Right lobe of liver (tissue), 6 donors: Measurements from ENCODE around the gene CAMKMT. TPM values are rescaled to one million over a fixed set of nuclear protein-coding genes. Genes with fewer than 3 reads are reported as not detected.

ENCODE experiments used
- ATAC-seq, 4 donors: fragments of 200-7000 bp; cut with Tn5 transposase; one replicate each; pipeline ENCODE4 v1.9.1; 2020; ENCODE audit warnings: mild to moderate bottlenecking in 4 of 4, moderate library complexity in 4 of 4
- DNase-seq, 3 donors: peaks; one replicate each; pipeline ENCODE4 v3.0.0-alpha.2; 2020
- H3K27ac ChIP-seq, 3 donors: fragments of 200-600 bp; one replicate each; pipeline ENCODE4 v1.8.0; 2022
- H3K27me3 ChIP-seq, 2 donors: fragments of 200-600 bp; one replicate each; pipeline ENCODE4 v1.8.0; 2022
- H3K36me3 ChIP-seq, 4 donors: fragments of 200-600 bp; sonication (generic) in 1 of 4; one replicate each; pipeline versions ENCODE4 v1.5.1 to v1.8.0; 2017 to 2022; ENCODE audit warnings: control low read depth in 1 of 4
- H3K4me1 ChIP-seq, 4 donors: fragments of 200-600 bp; sonication (generic) in 1 of 4; one replicate each; pipeline versions ENCODE4 v1.5.1 to v1.8.0; 2017 to 2022; ENCODE audit warnings: control low read depth in 1 of 4
- H3K4me3 ChIP-seq, 3 donors: fragments of 200-600 bp; one replicate each; pipeline ENCODE4 v1.8.0; 2022
- H3K9me3 ChIP-seq, 4 donors: fragments of 200-600 bp; sonication (generic) in 1 of 4; one replicate each; pipeline versions ENCODE4 v1.5.1 to v1.8.0; 2017 to 2022; ENCODE audit warnings: control low read depth in 1 of 4
- POLR2A ChIP-seq: fragments of 450-650 bp; IDR thresholded peaks from one replicate; pipeline ENCODE4 v1.6.1; 2017; ENCODE audit warnings: antibody characterized with exemption, mild to moderate bottlenecking
- WGBS: methylation state at CpG from one replicate; pipeline ENCODE4 v1.1.6; 2018; ENCODE audit warnings: low coverage, low lambda C conversion rate; ENCODE audit not compliant: insufficient coverage; ENCODE audit errors: missing lambda C conversion rate; 5-methylcytosine and 5-hydroxymethylcytosine counted together
- intact Hi-C, 2 donors: fragments of 100-400 bp; cut with DNase I; formaldehyde crosslinking; loops; one replicate each; pipeline versions ENCODE4 v1.11.2 to v1.14.1; 2022
- total RNA-seq, 6 experiments: library from RNA; depleted of rRNA in 2 of 6; stranded (reverse); fragments of >200 nt in 2 of 6; fragmentation: NEBNext Ultra II Directional in 3 of 6; extraction: Animal tissue kit (Norgen Biotek cat#: 25700) in 3 of 6; gene quantifications; one replicate each; pipeline versions ENCODE4 v1.1.0 to v1.2.4, GENCODE V29; 2016 to 2023
- TF ChIP-seq, protein P1 (sequence below), 4 donors: fragments of 200-600 bp in 3 of 4; fragments of 450-650 bp in 1 of 4; IDR thresholded peaks; one replicate each; pipeline versions ENCODE4 v1.5.1 to v1.8.0; 2016 to 2022; ENCODE audit warnings: antibody characterized with exemption in 4 of 4, mild to moderate bottlenecking in 2 of 4
- donor health status: DM: no; HTN: yes; CAD: no.
- donor health status: DM: no; HTN: no; CAD: no.
- donor health status: DM: no; HTN: no; CAD: no.
- donor health status: DM: no; HTN: yes; CAD: no.
- donor health status: DM: no; HTN: yes; CAD: no.

Gene CAMKMT
- total RNA-seq, 6 experiments from 2014 or later = 2.0 to 7.4 (median 5.2) TPM

- H3K27me3 ChIP-seq = no peaks in the 10 kb centered on the region
- no peaks in the 10 kb centered on the region for H3K36me3 ChIP-seq
- no peaks in the 10 kb centered on the region for H3K9me3 ChIP-seq
- no peak for ATAC-seq
- intact Hi-C loops = no loop called here
- H3K4me1 ChIP-seq = no peaks in the 10 kb centered on the region
- no peak overlapping the region for H3K4me3 ChIP-seq
- WGBS = 46% methylated on average over 2 of the region's 2 CpGs
- no peak for DNase-seq
- H3K27ac ChIP-seq = no peak overlapping the region
- TF ChIP-seq, protein P1, sequence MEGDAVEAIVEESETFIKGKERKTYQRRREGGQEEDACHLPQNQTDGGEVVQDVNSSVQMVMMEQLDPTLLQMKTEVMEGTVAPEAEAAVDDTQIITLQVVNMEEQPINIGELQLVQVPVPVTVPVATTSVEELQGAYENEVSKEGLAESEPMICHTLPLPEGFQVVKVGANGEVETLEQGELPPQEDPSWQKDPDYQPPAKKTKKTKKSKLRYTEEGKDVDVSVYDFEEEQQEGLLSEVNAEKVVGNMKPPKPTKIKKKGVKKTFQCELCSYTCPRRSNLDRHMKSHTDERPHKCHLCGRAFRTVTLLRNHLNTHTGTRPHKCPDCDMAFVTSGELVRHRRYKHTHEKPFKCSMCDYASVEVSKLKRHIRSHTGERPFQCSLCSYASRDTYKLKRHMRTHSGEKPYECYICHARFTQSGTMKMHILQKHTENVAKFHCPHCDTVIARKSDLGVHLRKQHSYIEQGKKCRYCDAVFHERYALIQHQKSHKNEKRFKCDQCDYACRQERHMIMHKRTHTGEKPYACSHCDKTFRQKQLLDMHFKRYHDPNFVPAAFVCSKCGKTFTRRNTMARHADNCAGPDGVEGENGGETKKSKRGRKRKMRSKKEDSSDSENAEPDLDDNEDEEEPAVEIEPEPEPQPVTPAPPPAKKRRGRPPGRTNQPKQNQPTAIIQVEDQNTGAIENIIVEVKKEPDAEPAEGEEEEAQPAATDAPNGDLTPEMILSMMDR (IDR thresholded peaks at IDR 0.05) = no peak
- TF ChIP-seq POLR2A = no peak
Observed at GRCh38 chr2:44813658-44814057, 451.9 kb downstream of the CAMKMT start.

DNA sequence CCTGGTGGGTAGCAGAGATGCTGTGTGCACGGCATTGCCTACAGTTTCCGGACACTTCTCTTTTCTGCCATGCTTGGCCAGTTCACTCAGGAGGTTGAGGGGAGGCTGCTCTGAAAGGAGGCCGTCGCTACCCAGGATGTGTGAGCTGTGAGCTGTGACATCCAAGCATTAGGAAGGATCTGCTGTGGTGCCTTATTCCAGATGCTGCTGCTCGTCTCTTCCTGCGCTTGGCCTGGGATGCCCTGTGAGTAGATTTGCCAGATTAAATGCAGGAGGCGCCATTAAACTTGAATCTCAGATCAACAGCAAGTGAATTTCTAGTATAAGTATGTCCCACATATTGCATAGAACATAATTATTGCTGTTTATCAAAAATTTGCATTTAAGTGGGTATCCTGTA lies 455.5 kb downstream of the CAMKMT start:
- Histone ChIP-seq H3K4me1 (no peaks in the 10 kb centered on the region), H3K27ac (no peak overlapping the region), H3K9me3 (no peaks in the 10 kb centered on the region), H3K27me3 (no peaks in the 10 kb centered on the region), H3K4me3 (no peak overlapping the region), H3K36me3 (no peaks in the 10 kb centered on the region)
- DNase-seq (no peak), ATAC-seq (no peak)
- WGBS = 89% methylated on average over 3 of the region's 7 CpGs
- intact Hi-C loops = no loop called here
- TF ChIP-seq POLR2A = no peak
- TF ChIP-seq, protein P1 (IDR thresholded peaks at IDR 0.05) = no peak

GRCh38 chr2:44817673-44818335 lies 456.1 kb downstream of the CAMKMT start:
- no peak for DNase-seq
- 80% methylated on average over 2 of the region's 2 CpGs for WGBS
- intact Hi-C loops = no loop called here
- no peak for ATAC-seq
- no peaks in the 10 kb centered on the region for H3K9me3 ChIP-seq
- no peak overlapping the region for H3K4me3 ChIP-seq
- TF ChIP-seq POLR2A = no peak
- TF ChIP-seq, protein P1 (IDR thresholded peaks at IDR 0.05) = no peak
- H3K36me3 ChIP-seq = no peaks in the 10 kb centered on the region
- H3K27me3 ChIP-seq = no peaks in the 10 kb centered on the region
- no peak overlapping the region for H3K27ac ChIP-seq
- no peaks in the 10 kb centered on the region for H3K4me1 ChIP-seq

- 70% methylated on average over 4 of the region's 5 CpGs for WGBS
- DNase-seq = no peak
- ATAC-seq = no peak
- intact Hi-C loops = no loop called here
- Histone ChIP-seq H3K27me3 (no peaks in the 10 kb centered on the region), H3K36me3 (no peaks in the 10 kb centered on the region), H3K4me1 (no peaks in the 10 kb centered on the region), H3K9me3 (no peaks in the 10 kb centered on the region), H3K4me3 (no peak overlapping the region), H3K27ac (no peak overlapping the region)
- TF ChIP-seq, protein P1 (IDR thresholded peaks at IDR 0.05) = no peak
- TF ChIP-seq POLR2A = no peak
Observed at GRCh38 chr2:44819061-44819460, 457.3 kb downstream of the CAMKMT start.

- WGBS = 55% methylated on average over 6 of the region's 6 CpGs
- Histone ChIP-seq H3K4me3 (no peak overlapping the region), H3K27me3 (no peaks in the 10 kb centered on the region), H3K4me1 (no peaks in the 10 kb centered on the region), H3K9me3 (no peaks in the 10 kb centered on the region), H3K36me3 (no peaks in the 10 kb centered on the region), H3K27ac (no peak overlapping the region)
- ATAC-seq = no peak
- DNase-seq = no peak
- TF ChIP-seq POLR2A = no peak
- TF ChIP-seq, protein P1 (IDR thresholded peaks at IDR 0.05) = no peak
- intact Hi-C loops = no loop called here
Observed at GRCh38 chr2:44821500-44821899, 459.8 kb downstream of the CAMKMT start.
